Common myeloid progenitor, CD34-positive (primary cell): ENCODE results near the gene DIP2C. TPM values are rescaled to one million over a fixed set of nuclear protein-coding genes. Genes with fewer than 3 reads are reported as not detected.

Experiments
- CTCF ChIA-PET: fragments of 350-600 bp; sonication (Branson Sonifier 250); formaldehyde crosslinking; loops from one replicate; lab custom pipeline; 2021; ENCODE audit warnings: antibody characterized with exemption; lab: Charles Lee
- POLR2A ChIA-PET: fragments of 350-600 bp; sonication (Branson Sonifier 250); formaldehyde crosslinking; loops from one replicate; lab custom pipeline; 2021; ENCODE audit warnings: antibody characterized with exemption; lab: Charles Lee
- DNase-seq, 3 donors: peaks; one replicate each; pipeline versions ENCODE4 v3.0.0 to v3.0.0-alpha.2; 2013
- H3K27ac ChIP-seq, 2 experiments: 1 replicate in 1 of 2; 2 replicates in 1 of 2; pipeline ENCODE4 v1.7.0; 2013; ENCODE audit warnings: inconsistent platforms in 2 of 2, low read length in 2 of 2, mild to moderate bottlenecking in 2 of 2, low read depth in 1 of 2, moderate library complexity in 1 of 2; ENCODE audit not compliant: severe bottlenecking in 2 of 2, insufficient read depth in 1 of 2, poor library complexity in 1 of 2
- H3K27me3 ChIP-seq, 5 experiments: replicated peaks in 2 of 5; 1 replicate in 3 of 5; 2 replicates in 2 of 5; pipeline versions ENCODE4 v1.6.1 to v1.7.0; 2013; ENCODE audit warnings: low read length in 4 of 5, mild to moderate bottlenecking in 2 of 5, moderate library complexity in 2 of 5, inconsistent platforms in 1 of 5; ENCODE audit not compliant: insufficient read depth in 5 of 5, control insufficient read depth in 4 of 5
- H3K36me3 ChIP-seq, 4 experiments: 1 replicate in 2 of 4; 2 replicates in 2 of 4; pipeline versions ENCODE4 v1.6.1 to v1.7.0; 2013; ENCODE audit warnings: low read length in 3 of 4, control low read depth in 1 of 4, mild to moderate bottlenecking in 1 of 4; ENCODE audit not compliant: control insufficient read depth in 4 of 4, insufficient read depth in 4 of 4
- H3K4me1 ChIP-seq, 4 experiments: 1 replicate in 3 of 4; 2 replicates in 1 of 4; pipeline versions ENCODE4 v1.6.1 to v1.7.1; 2013; ENCODE audit warnings: low read length in 3 of 4, mild to moderate bottlenecking in 3 of 4, control low read depth in 1 of 4, inconsistent platforms in 1 of 4, moderate library complexity in 1 of 4; ENCODE audit not compliant: control insufficient read depth in 4 of 4, insufficient read depth in 4 of 4; ENCODE audit errors: control extremely low read depth in 1 of 4
- H3K4me3 ChIP-seq, 7 experiments: 1 replicate in 4 of 7; 2 replicates in 3 of 7; pipeline versions ENCODE4 v1.5.1 to v1.7.0; 2013; ENCODE audit warnings: mild to moderate bottlenecking in 7 of 7, low read length in 6 of 7, moderate library complexity in 6 of 7, inconsistent platforms in 2 of 7, low read depth in 2 of 7, control low read depth in 1 of 7; ENCODE audit not compliant: insufficient read depth in 4 of 7, control insufficient read depth in 1 of 7; ENCODE audit errors: extremely low read depth in 1 of 7
- H3K9me3 ChIP-seq, 5 experiments: 1 replicate in 4 of 5; 2 replicates in 1 of 5; pipeline versions ENCODE4 v1.6.1 to v1.7.1; 2013; ENCODE audit warnings: low read length in 4 of 5, mild to moderate bottlenecking in 2 of 5, inconsistent platforms in 1 of 5, low read depth in 1 of 5, moderate library complexity in 1 of 5; ENCODE audit not compliant: control insufficient read depth in 4 of 5, insufficient read depth in 2 of 5; ENCODE audit errors: control extremely low read depth in 1 of 5
- whole genome bisulfite sequencing: methylation state at CpG from one replicate; pipeline ENCODE4 v1.1.5; 2013; ENCODE audit not compliant: insufficient coverage; 5-methylcytosine and 5-hydroxymethylcytosine counted together
- polyA plus RNA-seq: library from polyadenylated mRNA; unstranded; fragments of 120-200 nt; gene quantifications from one replicate; pipeline ENCODE4 v1.2.1, GENCODE V29; 2013

The DIP2C gene, protein sequence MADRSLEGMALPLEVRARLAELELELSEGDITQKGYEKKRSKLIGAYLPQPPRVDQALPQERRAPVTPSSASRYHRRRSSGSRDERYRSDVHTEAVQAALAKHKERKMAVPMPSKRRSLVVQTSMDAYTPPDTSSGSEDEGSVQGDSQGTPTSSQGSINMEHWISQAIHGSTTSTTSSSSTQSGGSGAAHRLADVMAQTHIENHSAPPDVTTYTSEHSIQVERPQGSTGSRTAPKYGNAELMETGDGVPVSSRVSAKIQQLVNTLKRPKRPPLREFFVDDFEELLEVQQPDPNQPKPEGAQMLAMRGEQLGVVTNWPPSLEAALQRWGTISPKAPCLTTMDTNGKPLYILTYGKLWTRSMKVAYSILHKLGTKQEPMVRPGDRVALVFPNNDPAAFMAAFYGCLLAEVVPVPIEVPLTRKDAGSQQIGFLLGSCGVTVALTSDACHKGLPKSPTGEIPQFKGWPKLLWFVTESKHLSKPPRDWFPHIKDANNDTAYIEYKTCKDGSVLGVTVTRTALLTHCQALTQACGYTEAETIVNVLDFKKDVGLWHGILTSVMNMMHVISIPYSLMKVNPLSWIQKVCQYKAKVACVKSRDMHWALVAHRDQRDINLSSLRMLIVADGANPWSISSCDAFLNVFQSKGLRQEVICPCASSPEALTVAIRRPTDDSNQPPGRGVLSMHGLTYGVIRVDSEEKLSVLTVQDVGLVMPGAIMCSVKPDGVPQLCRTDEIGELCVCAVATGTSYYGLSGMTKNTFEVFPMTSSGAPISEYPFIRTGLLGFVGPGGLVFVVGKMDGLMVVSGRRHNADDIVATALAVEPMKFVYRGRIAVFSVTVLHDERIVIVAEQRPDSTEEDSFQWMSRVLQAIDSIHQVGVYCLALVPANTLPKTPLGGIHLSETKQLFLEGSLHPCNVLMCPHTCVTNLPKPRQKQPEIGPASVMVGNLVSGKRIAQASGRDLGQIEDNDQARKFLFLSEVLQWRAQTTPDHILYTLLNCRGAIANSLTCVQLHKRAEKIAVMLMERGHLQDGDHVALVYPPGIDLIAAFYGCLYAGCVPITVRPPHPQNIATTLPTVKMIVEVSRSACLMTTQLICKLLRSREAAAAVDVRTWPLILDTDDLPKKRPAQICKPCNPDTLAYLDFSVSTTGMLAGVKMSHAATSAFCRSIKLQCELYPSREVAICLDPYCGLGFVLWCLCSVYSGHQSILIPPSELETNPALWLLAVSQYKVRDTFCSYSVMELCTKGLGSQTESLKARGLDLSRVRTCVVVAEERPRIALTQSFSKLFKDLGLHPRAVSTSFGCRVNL (N-terminal part only)
- 0.22 TPM for polyA plus RNA-seq

- peak; percentile 5 to 42 (median 35) for DNase-seq
- Histone ChIP-seq H3K27me3 (peaks cover 2 to 69% (median 29%) of the 10 kb centered on the region in 5 experiments), H3K27ac (no peak within 1 kb of the TSS), H3K4me1 (peaks cover 0 to 10% (median 2%) of the 10 kb centered on the region in 4 experiments), H3K36me3 (no peaks in the 10 kb centered on the region), H3K9me3 (peaks cover 0 to 30% (median 8%) of the 10 kb centered on the region in 5 experiments), H3K4me3 (peak within 1 kb of the TSS in 4 of 7 experiments; percentile 29 to 62 (median 38))
- POLR2A ChIA-PET, result no interaction called here
- CTCF ChIA-PET, result no interaction called here
- under 1% methylated on average over 74 of the region's 137 CpGs for WGBS
Observed at GRCh38 chr10:689452-690371, at the start of gene DIP2C. DIP2C (minus strand) TSS chr10:689668; CDS start chr10:689578, 90 bp downstream.

GRCh38 chr10:734481-734880 is 45.0 kb upstream of the DIP2C start:
- Histone ChIP-seq H3K9me3 (peaks cover 0 to 3% (median 0%) of the 10 kb centered on the region in 5 experiments), H3K4me3 (no peak overlapping the region), H3K4me1 (no peaks in the 10 kb centered on the region), H3K36me3 (no peaks in the 10 kb centered on the region), H3K27me3 (peaks cover 0 to 5% (median 0%) of the 10 kb centered on the region in 5 experiments), H3K27ac (no peak overlapping the region)
- CTCF ChIA-PET, result no interaction called here
- WGBS, result no CpG with 5 or more reads among the region's 3 CpGs
- no peak for DNase-seq
- POLR2A ChIA-PET, result no interaction called here

- no peak overlapping the region for H3K4me3 ChIP-seq
- no peak overlapping the region for H3K27ac ChIP-seq
- H3K4me1 ChIP-seq, result no peaks in the 10 kb centered on the region
- H3K9me3 ChIP-seq, result peaks cover 0 to 3% (median 0%) of the 10 kb centered on the region in 5 experiments
- CTCF ChIA-PET, result no interaction called here
- H3K36me3 ChIP-seq, result no peaks in the 10 kb centered on the region
- POLR2A ChIA-PET, result no interaction called here
- no peak for DNase-seq
- peaks cover 0 to 7% (median 0%) of the 10 kb centered on the region in 5 experiments for H3K27me3 ChIP-seq
- 83% methylated on average over 6 of the region's 9 CpGs for WGBS
Observed at GRCh38 chr10:733086-733485, 43.6 kb upstream of the DIP2C start.

DNA sequence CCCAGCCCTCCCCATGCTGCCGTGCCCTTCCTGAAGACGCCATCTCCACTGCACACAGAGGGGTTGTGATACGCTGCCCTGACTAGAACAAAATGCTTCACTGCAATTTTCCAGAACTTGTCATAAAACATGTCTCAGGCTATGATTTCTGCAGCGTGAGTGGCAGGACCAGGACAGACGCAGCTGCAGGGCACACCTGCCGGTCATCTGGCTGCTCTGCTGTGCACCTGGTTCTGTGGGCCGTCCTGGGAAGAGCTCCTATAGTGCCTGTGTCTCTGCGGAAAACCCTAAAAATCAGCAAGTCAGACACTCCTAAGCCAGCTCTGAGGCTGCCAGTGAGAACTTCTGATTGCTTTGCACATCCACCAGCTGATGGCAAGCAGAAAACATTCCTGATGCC is 39.7 kb upstream of the DIP2C start:
- Histone ChIP-seq H3K4me3 (no peak overlapping the region), H3K9me3 (peaks cover 0 to 3% (median 2%) of the 10 kb centered on the region in 5 experiments), H3K27me3 (peaks cover 0 to 7% (median 0%) of the 10 kb centered on the region in 5 experiments), H3K36me3 (no peaks in the 10 kb centered on the region), H3K27ac (no peak overlapping the region), H3K4me1 (no peaks in the 10 kb centered on the region)
- 85% methylated on average over 8 of the region's 8 CpGs for WGBS
- POLR2A ChIA-PET, result no interaction called here
- CTCF ChIA-PET, result no interaction called here
- no peak for DNase-seq

DNA sequence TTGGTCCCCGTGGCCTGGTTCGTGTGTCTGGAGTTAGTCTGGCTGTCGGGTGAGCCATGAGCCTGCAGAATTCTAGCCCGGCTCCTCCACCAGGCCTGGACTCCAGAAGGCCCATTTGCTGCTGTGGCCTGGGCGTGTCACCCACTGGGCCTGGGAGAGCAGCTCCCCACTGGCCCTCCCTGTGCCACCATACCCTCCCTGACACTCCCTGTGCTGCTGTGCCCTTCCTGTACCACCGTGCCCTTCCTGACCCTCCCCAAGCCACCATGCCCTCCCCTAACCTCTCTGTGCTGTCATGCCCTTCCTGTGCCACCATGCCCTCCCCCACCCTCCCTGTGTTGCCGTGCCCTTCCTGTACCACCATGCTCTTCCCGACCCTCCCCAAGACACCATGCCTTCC is 39.1 kb upstream of the DIP2C start:
- ChIA-PET POLR2A (interaction anchor here (0.7 kb wide), 1 partner anchor 59 kb away, joined by 3 read pairs; no protein-coding TSS in a partner anchor), CTCF (no interaction called here)
- Histone ChIP-seq H3K4me1 (no peaks in the 10 kb centered on the region), H3K27ac (no peak overlapping the region), H3K9me3 (peaks cover 0 to 7% (median 2%) of the 10 kb centered on the region in 5 experiments), H3K36me3 (no peaks in the 10 kb centered on the region), H3K4me3 (no peak overlapping the region), H3K27me3 (peaks cover 0 to 7% (median 0%) of the 10 kb centered on the region in 5 experiments)
- 75% methylated on average over 7 of the region's 8 CpGs for WGBS
- DNase-seq, result no peak
